ENCODE data around the gene OR1F1.

GRCh38 chr16:3145660-3146059, 42.3 kb upstream of the OR1F1 start:
- TF ChIP-seq CTCF (IDR thresholded peaks at IDR 0.05): no peak
- no peak for TF ChIP-seq POLR2A (IDR thresholded peaks at IDR 0.05)
